HepG2 (cell line): Measurements from ENCODE around the gene SP7. TPM values are rescaled to one million over a fixed set of nuclear protein-coding genes. Genes with fewer than 3 reads are reported as not detected.

Experiments used
- CHD2 ChIP-seq: IDR thresholded peaks from 2 replicates; pipeline ENCODE4 v1.6.1; 2011; ENCODE audit warnings: low read depth, low read length, improper control_type of control experiment
- MXD4 ChIP-seq: IDR thresholded peaks from 2 replicates; pipeline ENCODE4 v1.6.1; 2016; ENCODE audit warnings: mild to moderate bottlenecking, missing biosample characterization, missing genetic modification reagents
- NR3C1 ChIP-seq: sonication (generic); formaldehyde crosslinking; IDR thresholded peaks from 2 replicates; pipeline ENCODE4 v1.4.0; 2020; ENCODE audit warnings: missing genetic modification reagents
- PHF20 ChIP-seq: sonication (generic); formaldehyde crosslinking; IDR thresholded peaks from 2 replicates; pipeline ENCODE4 v1.5.0; 2020; ENCODE audit warnings: mild to moderate bottlenecking, missing genetic modification reagents
- SOX5 ChIP-seq: IDR thresholded peaks from 2 replicates; pipeline ENCODE4 v1.6.1; 2016; ENCODE audit warnings: borderline replicate concordance
- TBX2 ChIP-seq: sonication (generic); formaldehyde crosslinking; IDR thresholded peaks from 2 replicates; pipeline ENCODE4 v1.5.0; 2020; ENCODE audit warnings: missing genetic modification reagents, mild to moderate bottlenecking, borderline replicate concordance
- THAP11 ChIP-seq: IDR thresholded peaks from 2 replicates; pipeline ENCODE4 v1.6.1; 2016; ENCODE audit warnings: missing biosample characterization, missing genetic modification reagents
- ZBTB3 ChIP-seq: sonication (generic); formaldehyde crosslinking; IDR thresholded peaks from 2 replicates; pipeline ENCODE4 v1.4.0; 2020; ENCODE audit warnings: low read depth, mild to moderate bottlenecking, moderate library complexity, missing genetic modification reagents, borderline replicate concordance
- ZNF205 ChIP-seq: IDR thresholded peaks from 2 replicates; pipeline ENCODE4 v1.6.1; 2018; ENCODE audit warnings: missing biosample characterization, missing genetic modification reagents
- ZNF749 ChIP-seq: sonication (generic); formaldehyde crosslinking; IDR thresholded peaks from 2 replicates; pipeline ENCODE4 v1.8.0; 2022; ENCODE audit warnings: mild to moderate bottlenecking, missing genetic modification reagents, moderate library complexity, borderline replicate concordance
- ZNF772 ChIP-seq: sonication (generic); formaldehyde crosslinking; IDR thresholded peaks from 2 replicates; pipeline ENCODE4 v1.5.0; 2020; ENCODE audit warnings: mild to moderate bottlenecking, missing genetic modification reagents
- ZNF788 ChIP-seq: sonication (generic); formaldehyde crosslinking; IDR thresholded peaks from 2 replicates; pipeline ENCODE4 v1.5.0; 2020; ENCODE audit warnings: mild to moderate bottlenecking, missing genetic modification reagents, borderline replicate concordance
- polyA plus RNA-seq, 8 experiments: library from polyadenylated mRNA; depleted of rRNA in 3 of 8; stranded (reverse) in 7 of 8; unstranded in 1 of 8; fragments of >200 nt; fragmentation: Illumina TruSeq in 4 of 8; extraction: Trizol in 4 of 8; gene quantifications; 2 replicates each; pipeline versions ENCODE4 v1.2.1 to v1.2.3, GENCODE V29; 2011 to 2016; ENCODE audit warnings: low read depth in 4 of 8, missing spikeins in 1 of 8, mixed read lengths in 1 of 8; ENCODE audit not compliant: insufficient read depth in 1 of 8
- total RNA-seq, 5 experiments: library from RNA; depleted of rRNA; stranded (reverse); fragments of >200 nt; fragmentation: Illumina TruSeq; extraction: Trizol; gene quantifications; 2 replicates each; pipeline ENCODE4 v1.2.3, GENCODE V29; 2016; ENCODE audit warnings: low read depth in 1 of 5
- TF ChIP-seq, protein P1 (sequence below): sonication (generic); formaldehyde crosslinking; conservative IDR thresholded peaks from 2 replicates; pipeline ENCODE4 v1.8.0; 2022; ENCODE audit warnings: mild to moderate bottlenecking, moderate library complexity, missing genetic modification reagents
- TF ChIP-seq, protein P2 (sequence below): sonication (generic); formaldehyde crosslinking; IDR thresholded peaks from 2 replicates; pipeline ENCODE4 v1.4.0; 2020; ENCODE audit warnings: missing genetic modification reagents
- TF ChIP-seq, protein P3 (sequence below): sonication (generic); formaldehyde crosslinking; IDR thresholded peaks from 2 replicates; pipeline ENCODE4 v1.4.0; 2020; ENCODE audit warnings: missing genetic modification reagents, borderline replicate concordance
- TF ChIP-seq, protein P4 (sequence below): sonication (generic); formaldehyde crosslinking; IDR thresholded peaks from 2 replicates; pipeline ENCODE4 v1.5.1; 2020; ENCODE audit warnings: mild to moderate bottlenecking, missing genetic modification reagents, moderate library complexity

The SP7 gene
- total and polyA plus RNA-seq, 2 of the 13 experiments (the other 11 are each of a cell fraction or from before 2014, with no cell fraction given) = not detected

DNA sequence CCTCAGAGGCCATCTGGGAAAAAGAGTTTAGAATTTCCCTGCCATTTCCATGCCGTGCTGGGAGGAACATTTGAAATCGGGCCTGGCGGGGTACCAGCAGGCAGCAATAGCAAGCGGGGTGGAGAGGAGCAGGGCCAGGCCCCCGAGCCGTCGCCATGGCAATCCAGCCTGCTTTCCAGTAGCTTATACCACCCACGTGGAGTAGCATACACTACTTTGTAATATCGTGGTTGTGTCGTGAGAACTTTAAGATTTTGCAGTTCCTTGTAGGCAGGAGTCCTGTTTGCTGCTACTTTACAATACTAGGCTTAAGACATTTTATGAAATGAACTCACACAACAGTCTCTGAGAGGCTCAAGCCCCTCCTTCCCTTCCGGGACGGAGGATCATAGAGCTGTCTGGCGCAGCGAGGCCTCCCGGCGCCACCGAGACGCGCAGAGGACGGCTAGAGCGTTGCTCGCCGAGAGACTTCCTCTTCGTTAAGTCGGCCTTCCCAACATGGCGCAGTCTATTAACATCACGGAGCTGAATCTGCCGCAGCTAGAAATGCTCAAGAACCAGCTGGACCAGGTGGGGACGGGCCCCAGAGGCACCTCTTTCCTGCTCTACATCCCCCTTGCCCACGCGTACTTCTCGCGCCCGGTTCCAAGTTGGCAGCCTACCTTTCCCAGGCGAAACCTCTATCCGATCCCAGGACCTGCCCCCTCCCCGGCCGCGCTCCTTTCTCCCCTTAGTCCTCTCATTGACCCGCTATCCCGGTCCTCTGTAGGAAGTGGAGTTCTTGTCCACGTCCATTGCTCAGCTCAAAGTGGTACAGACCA, 40.9 kb downstream of the SP7 start, which contains the start of gene PFDN5 (continued):
- TF ChIP-seq ZBTB3 (CRISPR knock-in tag) (peak; percentile 39; the same call in 1 of the 2 replicates), ZNF205 (CRISPR knock-in tag) (peak; percentile 28; the same call in 1 of the 2 replicates), ZNF788 (CRISPR knock-in tag) (peak; percentile 46; the same call in 1 of the 2 replicates), ZNF772 (CRISPR knock-in tag) (peak; percentile 72), ZNF749 (peak; percentile 51; the same call in 1 of the 2 replicates), PHF20 (CRISPR knock-in tag) (peak; percentile 97), TBX2 (peak; percentile 4; the same call in 1 of the 2 replicates), THAP11 (CRISPR knock-in tag) (peak; percentile 94), MXD4 (CRISPR knock-in tag) (peak; percentile 91), SOX5 (peak; percentile 41), CHD2 (no peak), NR3C1 (CRISPR knock-in tag) (no peak)
- TF ChIP-seq, protein P1, sequence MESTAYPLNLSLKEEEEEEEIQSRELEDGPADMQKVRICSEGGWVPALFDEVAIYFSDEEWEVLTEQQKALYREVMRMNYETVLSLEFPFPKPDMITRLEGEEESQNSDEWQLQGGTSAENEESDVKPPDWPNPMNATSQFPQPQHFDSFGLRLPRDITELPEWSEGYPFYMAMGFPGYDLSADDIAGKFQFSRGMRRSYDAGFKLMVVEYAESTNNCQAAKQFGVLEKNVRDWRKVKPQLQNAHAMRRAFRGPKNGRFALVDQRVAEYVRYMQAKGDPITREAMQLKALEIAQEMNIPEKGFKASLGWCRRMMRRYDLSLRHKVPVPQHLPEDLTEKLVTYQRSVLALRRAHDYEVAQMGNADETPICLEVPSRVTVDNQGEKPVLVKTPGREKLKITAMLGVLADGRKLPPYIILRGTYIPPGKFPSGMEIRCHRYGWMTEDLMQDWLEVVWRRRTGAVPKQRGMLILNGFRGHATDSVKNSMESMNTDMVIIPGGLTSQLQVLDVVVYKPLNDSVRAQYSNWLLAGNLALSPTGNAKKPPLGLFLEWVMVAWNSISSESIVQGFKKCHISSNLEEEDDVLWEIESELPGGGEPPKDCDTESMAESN (CRISPR knock-in tag) = peak; percentile 79; the same call in 1 of the 2 replicates
- TF ChIP-seq, protein P2, sequence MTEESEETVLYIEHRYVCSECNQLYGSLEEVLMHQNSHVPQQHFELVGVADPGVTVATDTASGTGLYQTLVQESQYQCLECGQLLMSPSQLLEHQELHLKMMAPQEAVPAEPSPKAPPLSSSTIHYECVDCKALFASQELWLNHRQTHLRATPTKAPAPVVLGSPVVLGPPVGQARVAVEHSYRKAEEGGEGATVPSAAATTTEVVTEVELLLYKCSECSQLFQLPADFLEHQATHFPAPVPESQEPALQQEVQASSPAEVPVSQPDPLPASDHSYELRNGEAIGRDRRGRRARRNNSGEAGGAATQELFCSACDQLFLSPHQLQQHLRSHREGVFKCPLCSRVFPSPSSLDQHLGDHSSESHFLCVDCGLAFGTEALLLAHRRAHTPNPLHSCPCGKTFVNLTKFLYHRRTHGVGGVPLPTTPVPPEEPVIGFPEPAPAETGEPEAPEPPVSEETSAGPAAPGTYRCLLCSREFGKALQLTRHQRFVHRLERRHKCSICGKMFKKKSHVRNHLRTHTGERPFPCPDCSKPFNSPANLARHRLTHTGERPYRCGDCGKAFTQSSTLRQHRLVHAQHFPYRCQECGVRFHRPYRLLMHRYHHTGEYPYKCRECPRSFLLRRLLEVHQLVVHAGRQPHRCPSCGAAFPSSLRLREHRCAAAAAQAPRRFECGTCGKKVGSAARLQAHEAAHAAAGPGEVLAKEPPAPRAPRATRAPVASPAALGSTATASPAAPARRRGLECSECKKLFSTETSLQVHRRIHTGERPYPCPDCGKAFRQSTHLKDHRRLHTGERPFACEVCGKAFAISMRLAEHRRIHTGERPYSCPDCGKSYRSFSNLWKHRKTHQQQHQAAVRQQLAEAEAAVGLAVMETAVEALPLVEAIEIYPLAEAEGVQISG = peak; percentile 100
- TF ChIP-seq, protein P3, sequence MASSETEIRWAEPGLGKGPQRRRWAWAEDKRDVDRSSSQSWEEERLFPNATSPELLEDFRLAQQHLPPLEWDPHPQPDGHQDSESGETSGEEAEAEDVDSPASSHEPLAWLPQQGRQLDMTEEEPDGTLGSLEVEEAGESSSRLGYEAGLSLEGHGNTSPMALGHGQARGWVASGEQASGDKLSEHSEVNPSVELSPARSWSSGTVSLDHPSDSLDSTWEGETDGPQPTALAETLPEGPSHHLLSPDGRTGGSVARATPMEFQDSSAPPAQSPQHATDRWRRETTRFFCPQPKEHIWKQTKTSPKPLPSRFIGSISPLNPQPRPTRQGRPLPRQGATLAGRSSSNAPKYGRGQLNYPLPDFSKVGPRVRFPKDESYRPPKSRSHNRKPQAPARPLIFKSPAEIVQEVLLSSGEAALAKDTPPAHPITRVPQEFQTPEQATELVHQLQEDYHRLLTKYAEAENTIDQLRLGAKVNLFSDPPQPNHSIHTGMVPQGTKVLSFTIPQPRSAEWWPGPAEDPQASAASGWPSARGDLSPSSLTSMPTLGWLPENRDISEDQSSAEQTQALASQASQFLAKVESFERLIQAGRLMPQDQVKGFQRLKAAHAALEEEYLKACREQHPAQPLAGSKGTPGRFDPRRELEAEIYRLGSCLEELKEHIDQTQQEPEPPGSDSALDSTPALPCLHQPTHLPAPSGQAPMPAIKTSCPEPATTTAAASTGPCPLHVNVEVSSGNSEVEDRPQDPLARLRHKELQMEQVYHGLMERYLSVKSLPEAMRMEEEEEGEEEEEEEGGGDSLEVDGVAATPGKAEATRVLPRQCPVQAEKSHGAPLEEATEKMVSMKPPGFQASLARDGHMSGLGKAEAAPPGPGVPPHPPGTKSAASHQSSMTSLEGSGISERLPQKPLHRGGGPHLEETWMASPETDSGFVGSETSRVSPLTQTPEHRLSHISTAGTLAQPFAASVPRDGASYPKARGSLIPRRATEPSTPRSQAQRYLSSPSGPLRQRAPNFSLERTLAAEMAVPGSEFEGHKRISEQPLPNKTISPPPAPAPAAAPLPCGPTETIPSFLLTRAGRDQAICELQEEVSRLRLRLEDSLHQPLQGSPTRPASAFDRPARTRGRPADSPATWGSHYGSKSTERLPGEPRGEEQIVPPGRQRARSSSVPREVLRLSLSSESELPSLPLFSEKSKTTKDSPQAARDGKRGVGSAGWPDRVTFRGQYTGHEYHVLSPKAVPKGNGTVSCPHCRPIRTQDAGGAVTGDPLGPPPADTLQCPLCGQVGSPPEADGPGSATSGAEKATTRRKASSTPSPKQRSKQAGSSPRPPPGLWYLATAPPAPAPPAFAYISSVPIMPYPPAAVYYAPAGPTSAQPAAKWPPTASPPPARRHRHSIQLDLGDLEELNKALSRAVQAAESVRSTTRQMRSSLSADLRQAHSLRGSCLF = no peak
- TF ChIP-seq, protein P4, sequence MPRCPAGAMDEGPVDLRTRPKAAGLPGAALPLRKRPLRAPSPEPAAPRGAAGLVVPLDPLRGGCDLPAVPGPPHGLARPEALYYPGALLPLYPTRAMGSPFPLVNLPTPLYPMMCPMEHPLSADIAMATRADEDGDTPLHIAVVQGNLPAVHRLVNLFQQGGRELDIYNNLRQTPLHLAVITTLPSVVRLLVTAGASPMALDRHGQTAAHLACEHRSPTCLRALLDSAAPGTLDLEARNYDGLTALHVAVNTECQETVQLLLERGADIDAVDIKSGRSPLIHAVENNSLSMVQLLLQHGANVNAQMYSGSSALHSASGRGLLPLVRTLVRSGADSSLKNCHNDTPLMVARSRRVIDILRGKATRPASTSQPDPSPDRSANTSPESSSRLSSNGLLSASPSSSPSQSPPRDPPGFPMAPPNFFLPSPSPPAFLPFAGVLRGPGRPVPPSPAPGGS (CRISPR knock-in tag) = no peak
